SK-N-SH treated with all-trans-retinoic acid at 6 μM for 48 hours (cell line): ENCODE measurements around the gene RHCG.

Experiments
- ATAC-seq: fragments of 200-7000 bp; cut with Tn5 transposase; 3 replicates; pipeline ENCODE4 v1.9.1; 2020; ENCODE audit warnings: mild to moderate bottlenecking, moderate library complexity
- ARNTL ChIP-seq: fragments of 450-650 bp; formaldehyde crosslinking; IDR thresholded peaks from 2 replicates; pipeline ENCODE4 v1.5.0; 2020; ENCODE audit warnings: low read depth, mild to moderate bottlenecking, moderate library complexity, borderline replicate concordance
- BACH2 ChIP-seq: fragments of 250-450 bp; sonication (Bioruptor Pico); IDR thresholded peaks from 2 replicates; pipeline ENCODE4 v1.9.0; 2021; ENCODE audit warnings: mild to moderate bottlenecking, borderline replicate concordance
- CREB5 ChIP-seq: fragments of 250-450 bp; sonication (Bioruptor Pico); IDR thresholded peaks from 2 replicates; pipeline ENCODE4 v1.5.1; 2020; ENCODE audit warnings: low read depth, mild to moderate bottlenecking, moderate library complexity
- CSDC2 ChIP-seq: fragments of 250-450 bp; sonication (Bioruptor Pico); IDR thresholded peaks from 2 replicates; pipeline ENCODE4 v1.5.0; 2020; ENCODE audit warnings: mild to moderate bottlenecking, moderate library complexity
- ESRRG ChIP-seq: fragments of 250-450 bp; sonication (Bioruptor Pico); IDR thresholded peaks from 2 replicates; pipeline ENCODE4 v1.6.1; 2021; ENCODE audit warnings: mild to moderate bottlenecking
- GLIS3 ChIP-seq: fragments of 250-450 bp; sonication (Bioruptor Pico); IDR thresholded peaks from 2 replicates; pipeline ENCODE4 v1.5.0; 2020; ENCODE audit warnings: mild to moderate bottlenecking, moderate library complexity
- ISL1 ChIP-seq: fragments of 250-450 bp; sonication (Bioruptor Pico); IDR thresholded peaks from 2 replicates; pipeline ENCODE4 v2.1.2; 2022; ENCODE audit warnings: mild to moderate bottlenecking, moderate library complexity
- OSR1 ChIP-seq: fragments of 250-450 bp; sonication (Bioruptor Pico); IDR thresholded peaks from 2 replicates; pipeline ENCODE4 v1.8.0; 2022; ENCODE audit warnings: moderate library complexity, mild to moderate bottlenecking, inconsistent platforms
- PPARA ChIP-seq: fragments of 250-450 bp; sonication (Bioruptor Pico); IDR thresholded peaks from 2 replicates; pipeline ENCODE4 v1.5.0; 2020; ENCODE audit warnings: mild to moderate bottlenecking, borderline replicate concordance
- RARB ChIP-seq: fragments of 250-450 bp; sonication (Bioruptor Pico); IDR thresholded peaks from 2 replicates; pipeline ENCODE4 v1.8.0; 2021; ENCODE audit warnings: mild to moderate bottlenecking, moderate library complexity
- SNAI2 ChIP-seq: fragments of 250-450 bp; sonication (Bioruptor Pico); IDR thresholded peaks from 2 replicates; pipeline ENCODE4 v1.5.0; 2020; ENCODE audit warnings: mild to moderate bottlenecking, moderate library complexity
- TCF4 ChIP-seq: fragments of 250-450 bp; sonication (Bioruptor Pico); IDR thresholded peaks from 2 replicates; pipeline ENCODE4 v1.8.0; 2021; ENCODE audit warnings: mild to moderate bottlenecking, moderate library complexity, borderline replicate concordance
- TSHZ2 ChIP-seq: fragments of 250-450 bp; sonication (Bioruptor Pico); IDR thresholded peaks from 2 replicates; pipeline ENCODE4 v1.5.0; 2020; ENCODE audit warnings: mild to moderate bottlenecking, moderate library complexity
- ZC3H10 ChIP-seq: fragments of 250-450 bp; sonication (Bioruptor Pico); IDR thresholded peaks from 2 replicates; pipeline ENCODE4 v1.5.1; 2021; ENCODE audit warnings: mild to moderate bottlenecking, moderate library complexity
- ZFP3 ChIP-seq: fragments of 250-450 bp; sonication (Bioruptor Pico); IDR thresholded peaks from 2 replicates; pipeline ENCODE4 v1.5.0; 2020; ENCODE audit warnings: mild to moderate bottlenecking, moderate library complexity
- ZFP30 ChIP-seq: fragments of 450-650 bp; formaldehyde crosslinking; IDR thresholded peaks from 2 replicates; pipeline ENCODE4 v1.5.0; 2022; ENCODE audit warnings: mild to moderate bottlenecking, moderate library complexity
- ZNF565 ChIP-seq: fragments of 450-650 bp; formaldehyde crosslinking; conservative IDR thresholded peaks from 2 replicates; pipeline ENCODE4 v1.5.0; 2020; ENCODE audit warnings: low read depth, mild to moderate bottlenecking, moderate library complexity
- ZNF70 ChIP-seq: fragments of 450-650 bp; formaldehyde crosslinking; IDR thresholded peaks from 2 replicates; pipeline ENCODE4 v1.5.0; 2020; ENCODE audit warnings: mild to moderate bottlenecking, moderate library complexity
- TF ChIP-seq, protein P1 (sequence below): fragments of 250-450 bp; sonication (Bioruptor Pico); IDR thresholded peaks from 2 replicates; pipeline ENCODE4 v1.8.0; 2021; ENCODE audit warnings: low read depth, mild to moderate bottlenecking, moderate library complexity, borderline replicate concordance
- TF ChIP-seq, protein P2 (sequence below): fragments of 250-450 bp; sonication (Bioruptor Pico); IDR thresholded peaks from 2 replicates; pipeline ENCODE4 v1.5.1; 2021; ENCODE audit warnings: mild to moderate bottlenecking, moderate library complexity

Gene RHCG

DNA sequence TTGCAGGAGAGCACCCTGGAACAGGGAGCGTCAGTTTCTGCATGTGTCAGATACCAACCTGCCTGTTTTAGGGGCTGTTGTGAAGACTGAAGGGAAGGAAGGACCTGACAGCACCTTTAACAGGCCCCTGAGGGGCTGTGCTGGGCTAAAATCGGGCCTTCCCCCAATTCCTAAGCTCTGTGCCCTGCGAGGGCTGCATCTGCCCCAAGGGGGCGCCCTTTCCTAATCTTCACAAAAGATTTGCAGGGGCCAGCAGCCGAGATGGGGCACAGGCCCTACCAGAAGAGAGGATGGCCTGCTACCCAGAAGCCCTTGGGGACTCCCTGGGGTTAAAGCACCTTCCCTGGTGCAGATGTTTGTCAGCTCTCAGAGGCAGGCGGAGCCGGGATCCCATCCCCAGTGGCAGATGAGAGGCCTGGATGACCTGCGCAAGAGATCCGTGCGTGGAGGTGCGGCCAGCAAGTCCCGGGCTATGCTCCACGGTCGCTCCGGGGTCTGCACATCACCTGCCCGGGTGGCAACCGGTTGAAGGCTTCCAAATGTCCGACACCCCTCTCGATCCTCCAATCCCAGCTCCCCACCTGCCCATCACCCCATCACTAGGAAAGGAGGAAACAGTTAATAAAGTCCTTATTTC lies 53.6 kb downstream of the RHCG start:
- ATAC-seq: peak; percentile 93
- TF ChIP-seq TCF4 (CRISPR knock-in tag): no peak
- TF ChIP-seq ISL1 (CRISPR knock-in tag): no peak
- TF ChIP-seq RARB (CRISPR knock-in tag): no peak
- no peak for TF ChIP-seq ZNF70 (CRISPR knock-in tag)
- TF ChIP-seq TSHZ2 (CRISPR knock-in tag): no peak
- TF ChIP-seq CREB5 (CRISPR knock-in tag): no peak
- no peak for TF ChIP-seq PPARA (CRISPR knock-in tag)
- no peak for TF ChIP-seq ZNF565
- TF ChIP-seq, protein P1, sequence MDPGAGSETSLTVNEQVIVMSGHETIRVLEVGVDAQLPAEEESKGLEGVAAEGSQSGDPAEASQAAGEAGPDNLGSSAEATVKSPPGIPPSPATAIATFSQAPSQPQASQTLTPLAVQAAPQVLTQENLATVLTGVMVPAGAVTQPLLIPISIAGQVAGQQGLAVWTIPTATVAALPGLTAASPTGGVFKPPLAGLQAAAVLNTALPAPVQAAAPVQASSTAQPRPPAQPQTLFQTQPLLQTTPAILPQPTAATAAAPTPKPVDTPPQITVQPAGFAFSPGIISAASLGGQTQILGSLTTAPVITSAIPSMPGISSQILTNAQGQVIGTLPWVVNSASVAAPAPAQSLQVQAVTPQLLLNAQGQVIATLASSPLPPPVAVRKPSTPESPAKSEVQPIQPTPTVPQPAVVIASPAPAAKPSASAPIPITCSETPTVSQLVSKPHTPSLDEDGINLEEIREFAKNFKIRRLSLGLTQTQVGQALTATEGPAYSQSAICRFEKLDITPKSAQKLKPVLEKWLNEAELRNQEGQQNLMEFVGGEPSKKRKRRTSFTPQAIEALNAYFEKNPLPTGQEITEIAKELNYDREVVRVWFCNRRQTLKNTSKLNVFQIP (CRISPR knock-in tag): no peak
- TF ChIP-seq ZFP30: no peak
- TF ChIP-seq GLIS3 (CRISPR knock-in tag): no peak
- no peak for TF ChIP-seq OSR1 (CRISPR knock-in tag)
- TF ChIP-seq ESRRG (CRISPR knock-in tag): no peak
- TF ChIP-seq, protein P2, sequence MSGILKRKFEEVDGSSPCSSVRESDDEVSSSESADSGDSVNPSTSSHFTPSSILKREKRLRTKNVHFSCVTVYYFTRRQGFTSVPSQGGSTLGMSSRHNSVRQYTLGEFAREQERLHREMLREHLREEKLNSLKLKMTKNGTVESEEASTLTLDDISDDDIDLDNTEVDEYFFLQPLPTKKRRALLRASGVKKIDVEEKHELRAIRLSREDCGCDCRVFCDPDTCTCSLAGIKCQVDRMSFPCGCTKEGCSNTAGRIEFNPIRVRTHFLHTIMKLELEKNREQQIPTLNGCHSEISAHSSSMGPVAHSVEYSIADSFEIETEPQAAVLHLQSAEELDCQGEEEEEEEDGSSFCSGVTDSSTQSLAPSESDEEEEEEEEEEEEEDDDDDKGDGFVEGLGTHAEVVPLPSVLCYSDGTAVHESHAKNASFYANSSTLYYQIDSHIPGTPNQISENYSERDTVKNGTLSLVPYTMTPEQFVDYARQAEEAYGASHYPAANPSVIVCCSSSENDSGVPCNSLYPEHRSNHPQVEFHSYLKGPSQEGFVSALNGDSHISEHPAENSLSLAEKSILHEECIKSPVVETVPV (CRISPR knock-in tag): no peak
- TF ChIP-seq BACH2: no peak
- TF ChIP-seq ZC3H10: no peak

DNA sequence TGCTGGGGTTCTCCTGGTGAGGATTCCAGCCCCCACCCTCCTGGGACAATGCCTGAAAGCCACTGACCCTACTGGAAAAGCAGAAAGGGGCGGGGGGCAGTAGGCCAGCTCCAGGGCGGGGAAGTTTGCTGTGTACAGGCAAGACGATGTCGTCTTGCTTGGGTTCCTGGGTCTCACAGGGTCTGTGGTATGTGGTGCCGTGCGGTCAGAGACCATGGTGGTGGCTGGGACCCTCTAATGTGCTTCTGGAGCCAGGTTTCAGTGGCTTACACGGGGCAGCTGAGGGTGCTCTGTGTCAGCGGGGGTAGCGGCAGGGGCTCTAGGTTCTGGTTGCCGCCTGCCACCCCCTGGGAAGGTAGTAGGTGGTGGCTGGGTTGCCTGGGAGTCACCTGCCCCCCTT lies 54.2 kb downstream of the RHCG start:
- TF ChIP-seq OSR1 (CRISPR knock-in tag) (no peak), RARB (CRISPR knock-in tag) (no peak), PPARA (CRISPR knock-in tag) (no peak), SNAI2 (CRISPR knock-in tag) (no peak)
- no peak for ATAC-seq

DNA sequence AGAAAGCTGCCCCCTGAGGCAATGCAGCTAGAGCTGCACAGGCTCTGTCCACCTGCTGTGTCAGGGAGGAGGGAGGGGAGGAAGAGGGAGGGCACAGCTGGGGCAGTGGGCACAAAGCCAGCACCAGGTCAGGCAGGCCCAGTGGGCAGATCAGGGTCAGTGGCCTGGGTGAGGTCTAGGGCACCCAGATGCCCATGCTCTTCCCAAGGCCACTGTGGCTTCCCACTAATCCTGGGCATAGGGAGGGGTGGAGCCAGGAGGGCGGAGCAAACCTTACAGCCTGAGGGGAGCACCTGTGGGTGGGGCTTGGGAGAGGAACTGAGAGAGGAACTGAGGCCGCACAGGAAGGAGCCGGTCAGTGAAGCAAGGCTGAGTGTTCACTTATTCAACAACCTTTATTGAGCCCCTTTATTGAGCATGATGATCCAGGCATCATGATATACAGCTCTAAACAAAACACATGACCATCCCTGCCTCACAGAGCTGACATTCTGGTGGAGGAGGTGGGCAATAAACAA lies 55.0 kb downstream of the RHCG start:
- ATAC-seq: no peak
- TF ChIP-seq ZFP30 (no peak), TCF4 (CRISPR knock-in tag) (no peak), OSR1 (CRISPR knock-in tag) (no peak), TSHZ2 (CRISPR knock-in tag) (no peak), ZFP3 (CRISPR knock-in tag) (no peak), ZC3H10 (no peak), RARB (CRISPR knock-in tag) (no peak), CSDC2 (CRISPR knock-in tag) (no peak), BACH2 (no peak), ZNF565 (no peak), ARNTL (no peak)
